HG03378 (cell line): ENCODE data around the gene ATP9B.
A peak's percentile ranks its signal among the peaks of the same experiment; 100 is the strongest.

Source experiments
- ATAC-seq: cut with Tn5 transposase; IDR thresholded peaks from one replicate; pipeline ENCODE4 v1.9.1; 2021; ENCODE audit warnings: mild to moderate bottlenecking, moderate library complexity; ENCODE audit not compliant: unreplicated experiment

ATP9B gene

GRCh38 chr18:79197531-79197930, 128.3 kb downstream of the ATP9B start:
- no peak for ATAC-seq

GRCh38 chr18:79199691-79200374, 130.6 kb downstream of the ATP9B start:
- ATAC-seq = no peak

DNA sequence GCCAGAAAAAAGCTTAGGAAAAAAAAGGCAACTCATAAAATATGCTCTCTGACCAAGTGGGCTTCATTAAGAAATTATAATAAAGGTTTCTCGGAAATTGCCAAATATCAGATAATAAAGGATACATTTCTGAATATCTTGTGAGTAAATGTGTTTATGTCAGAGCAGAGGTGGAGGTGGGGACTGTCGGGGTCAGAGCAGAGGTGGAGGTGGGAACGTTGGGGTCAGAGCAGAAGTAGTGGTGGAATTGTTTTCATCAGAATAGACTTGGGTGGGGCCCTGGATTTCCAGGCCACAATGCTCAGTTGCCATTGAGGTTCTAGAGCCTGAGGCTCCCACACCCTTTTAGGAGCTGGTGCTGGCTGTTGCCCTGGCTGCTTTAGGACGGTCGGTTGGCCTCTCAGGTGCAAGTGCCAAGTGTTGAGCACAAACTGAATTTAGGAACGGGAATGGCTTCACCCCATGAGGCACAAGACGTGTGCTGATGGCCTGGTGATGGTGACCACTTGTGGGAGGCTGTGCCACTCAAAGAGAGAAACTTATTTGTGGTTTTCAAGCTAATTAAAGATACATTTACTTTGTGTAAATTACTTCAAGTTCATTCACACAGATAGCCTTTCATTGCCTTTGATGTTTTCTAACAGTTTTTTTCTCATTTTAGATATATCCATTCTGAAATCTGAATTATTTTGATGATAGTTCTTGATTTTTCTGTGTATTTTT, 131.5 kb downstream of the ATP9B start:
- ATAC-seq = no peak

DNA sequence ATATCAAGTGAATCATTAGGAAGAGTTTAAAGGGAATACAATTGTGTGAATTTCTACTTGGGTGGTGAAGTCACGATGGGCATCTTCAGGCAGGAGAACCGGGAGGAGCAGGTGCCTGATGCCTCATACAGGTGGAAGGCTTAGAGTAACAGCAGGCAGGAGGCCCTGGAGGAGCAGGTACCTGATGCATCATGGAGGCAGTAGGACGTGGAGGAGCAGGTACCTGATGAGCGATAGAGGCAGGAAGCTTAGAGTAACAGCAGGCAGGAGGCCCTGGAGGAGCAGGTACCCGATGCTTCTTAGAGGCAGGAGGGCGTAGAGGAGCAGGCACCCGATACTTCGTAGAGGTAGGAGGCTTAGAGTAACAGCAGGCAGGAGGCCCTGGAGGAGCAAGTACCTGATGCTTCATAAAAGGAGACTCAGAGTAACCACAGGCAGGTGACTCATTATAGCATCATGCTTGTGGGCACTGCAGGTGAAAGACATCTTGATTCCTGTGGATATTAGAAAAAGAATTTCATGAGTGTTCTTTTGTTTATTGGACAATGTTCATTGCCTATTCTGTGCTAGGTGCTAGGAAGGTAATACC, 133.9 kb downstream of the ATP9B start:
- ATAC-seq = no peak

DNA sequence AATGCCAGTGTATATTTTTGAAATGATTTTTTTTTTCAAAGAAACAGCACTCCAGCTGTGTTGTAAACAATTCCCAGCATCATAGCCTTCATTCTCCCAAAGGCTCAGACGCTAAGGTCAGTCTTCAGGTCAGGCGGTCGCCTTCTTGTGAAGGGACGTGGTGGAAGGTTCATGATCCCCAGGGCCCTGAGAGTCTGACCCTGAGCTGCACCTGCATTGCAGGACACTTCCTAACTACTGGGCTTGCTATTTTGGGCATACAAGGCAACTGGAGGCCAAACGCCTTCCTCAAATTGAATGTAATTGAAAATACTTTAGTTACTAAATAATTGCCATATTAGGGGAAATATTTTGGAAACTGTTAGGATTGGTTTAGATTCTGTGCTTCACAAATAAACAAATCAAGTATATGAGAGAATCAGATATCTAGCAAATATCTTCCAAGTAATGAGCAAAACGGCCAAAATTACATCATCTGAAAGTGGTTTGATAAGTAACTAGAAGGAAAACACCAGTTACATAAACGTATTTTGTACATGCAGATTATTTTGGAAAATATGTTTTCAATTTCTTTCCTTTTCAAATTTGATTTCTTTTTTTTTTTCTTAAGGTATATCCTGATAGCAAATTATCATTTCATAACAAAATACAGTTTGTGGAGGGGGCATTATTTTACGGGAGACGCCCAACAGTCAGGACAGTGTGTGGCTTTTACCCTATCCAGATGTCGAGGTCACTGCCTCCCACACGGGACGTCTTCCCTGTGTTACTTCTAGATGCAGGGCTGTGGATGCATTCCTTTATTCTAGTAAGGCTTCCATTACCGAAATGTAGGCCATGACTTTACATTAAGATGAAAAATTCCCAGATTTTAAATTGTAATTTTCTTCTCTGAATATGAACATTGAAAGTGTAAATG, 136.0 kb downstream of the ATP9B start:
- ATAC-seq = no peak

DNA sequence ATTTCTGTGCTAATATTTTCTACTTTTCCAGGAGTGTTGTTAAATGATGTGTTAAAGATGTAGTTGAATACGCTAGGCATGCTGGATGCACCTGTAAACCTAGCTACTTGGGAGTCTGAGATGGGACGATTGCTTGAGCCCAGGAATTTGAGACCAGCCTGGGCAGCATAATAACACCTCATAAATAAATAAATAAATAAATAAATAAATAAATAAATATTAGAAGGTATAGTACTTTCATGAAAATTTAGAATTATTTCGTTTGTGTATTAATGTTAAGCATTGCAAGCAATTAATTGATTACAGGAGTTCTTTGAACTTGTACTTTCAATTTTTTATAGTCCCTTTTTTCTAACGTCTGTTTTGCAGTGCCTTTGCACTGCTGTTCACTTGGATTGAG, 137.2 kb downstream of the ATP9B start:
- no peak for ATAC-seq

DNA sequence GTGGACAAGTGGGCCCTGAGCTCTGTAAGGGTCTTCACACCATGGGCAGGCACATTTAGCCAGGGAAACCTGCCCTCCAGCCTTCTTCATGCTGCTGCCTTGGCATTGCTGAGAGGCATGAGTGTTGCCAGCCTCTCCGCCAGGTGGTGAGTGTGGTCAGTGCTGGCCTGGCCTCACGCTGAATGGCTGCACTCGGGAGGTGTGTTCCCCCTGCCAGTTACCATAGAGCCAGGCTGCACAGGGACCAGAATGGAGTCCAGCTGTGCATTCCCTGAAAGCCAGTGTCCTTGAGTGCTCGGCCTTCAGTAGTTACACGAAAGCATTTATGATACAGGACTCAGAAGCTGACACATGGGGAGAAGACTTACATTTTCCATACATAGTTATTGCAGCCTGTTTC, 139.7 kb downstream of the ATP9B start:
- no peak for ATAC-seq

GRCh38 chr18:79210002-79210910, 141.1 kb downstream of the ATP9B start:
- ATAC-seq = no peak

- no peak for ATAC-seq
These were observed 142.7 kb downstream of the ATP9B start for GRCh38 chr18:79211844-79212243.

GRCh38 chr18:79214056-79214455, 144.9 kb downstream of the ATP9B start:
- ATAC-seq = no peak

DNA sequence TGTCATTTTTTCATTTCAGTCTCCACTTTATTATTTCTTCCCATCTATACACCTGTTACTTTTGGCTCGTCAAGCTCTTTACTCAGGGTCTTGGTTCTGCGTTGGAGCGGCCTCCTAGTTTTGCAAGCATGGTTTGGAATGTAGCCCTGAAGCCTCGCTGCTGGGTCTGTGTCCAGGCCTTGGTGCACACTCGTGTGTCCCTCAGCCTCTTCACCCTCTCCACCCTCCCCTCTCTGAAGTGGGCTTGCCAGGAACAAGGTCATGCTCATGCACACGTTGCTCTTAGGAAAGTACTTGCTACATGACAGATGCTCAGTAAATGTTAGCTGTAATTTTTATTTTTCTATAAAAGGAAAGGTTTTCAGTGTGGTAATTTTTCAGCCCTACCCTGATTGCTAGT, 147.0 kb downstream of the ATP9B start:
- ATAC-seq = no peak

- no peak for ATAC-seq
These were observed 148.9 kb downstream of the ATP9B start for GRCh38 chr18:79217979-79218604.

- ATAC-seq = no peak
These were observed 149.5 kb downstream of the ATP9B start for GRCh38 chr18:79218605-79219190.

DNA sequence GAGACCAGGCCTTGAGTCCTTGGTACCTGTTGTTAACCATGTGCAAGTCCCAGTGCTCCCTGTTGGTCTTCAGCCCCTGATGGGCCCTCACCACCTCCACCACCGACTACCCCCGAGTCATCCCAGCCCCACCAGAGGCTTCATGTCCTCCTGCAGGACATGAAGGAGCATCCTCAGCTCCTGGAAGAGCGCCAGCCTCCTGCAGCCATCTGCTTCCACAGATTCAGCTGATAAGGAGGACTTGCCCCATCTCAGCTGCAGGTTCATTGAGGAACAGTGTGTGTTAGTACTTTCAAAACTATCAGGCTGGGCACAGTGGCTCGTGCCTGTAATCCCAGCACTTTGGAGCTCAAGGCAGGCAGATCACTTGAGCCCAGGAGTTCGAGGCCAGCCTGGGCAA, 151.9 kb downstream of the ATP9B start:
- ATAC-seq = no peak

DNA sequence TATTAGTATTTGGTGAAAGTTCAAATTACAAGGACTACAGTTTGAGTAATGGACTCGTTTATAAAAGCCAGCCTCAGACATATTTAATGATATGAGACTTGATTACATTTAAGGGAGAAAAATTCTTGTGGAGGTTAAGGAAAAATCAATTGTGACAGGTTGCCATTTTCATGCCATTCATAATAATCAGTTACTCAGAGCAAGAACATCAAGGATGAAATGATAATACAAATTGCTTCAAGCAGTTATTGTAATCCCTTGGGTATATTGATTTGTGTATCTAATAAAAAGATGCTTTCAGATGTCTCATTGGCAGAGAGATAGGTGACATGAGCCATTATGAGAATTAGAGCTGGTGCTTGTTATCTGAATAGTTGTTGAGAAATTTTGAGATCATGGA, 153.6 kb downstream of the ATP9B start:
- ATAC-seq = no peak

GRCh38 chr18:79223431-79223830, 154.2 kb downstream of the ATP9B start:
- ATAC-seq = peak; percentile 59

- ATAC-seq = no peak
These were observed 155.2 kb downstream of the ATP9B start for GRCh38 chr18:79224381-79224780.

DNA sequence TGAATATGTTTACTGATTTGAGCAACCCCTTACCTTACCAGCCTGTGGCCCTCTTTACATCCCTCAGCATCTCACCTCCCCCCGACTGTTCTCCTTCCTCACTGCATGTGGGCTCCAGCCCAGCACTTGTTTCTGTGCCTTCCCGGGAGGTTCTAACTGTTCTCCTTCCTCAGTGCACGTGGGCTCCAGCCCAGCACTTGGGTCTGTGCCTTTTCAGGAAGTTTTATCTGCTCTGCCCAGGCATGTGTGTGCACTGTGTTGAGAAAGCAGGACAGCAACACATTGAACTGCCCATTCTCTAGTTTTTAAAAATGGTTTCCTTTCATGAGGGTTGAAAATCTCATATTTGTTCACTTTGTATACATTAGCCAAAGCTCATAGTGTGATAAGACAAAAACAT, 158.4 kb downstream of the ATP9B start:
- ATAC-seq = no peak

DNA sequence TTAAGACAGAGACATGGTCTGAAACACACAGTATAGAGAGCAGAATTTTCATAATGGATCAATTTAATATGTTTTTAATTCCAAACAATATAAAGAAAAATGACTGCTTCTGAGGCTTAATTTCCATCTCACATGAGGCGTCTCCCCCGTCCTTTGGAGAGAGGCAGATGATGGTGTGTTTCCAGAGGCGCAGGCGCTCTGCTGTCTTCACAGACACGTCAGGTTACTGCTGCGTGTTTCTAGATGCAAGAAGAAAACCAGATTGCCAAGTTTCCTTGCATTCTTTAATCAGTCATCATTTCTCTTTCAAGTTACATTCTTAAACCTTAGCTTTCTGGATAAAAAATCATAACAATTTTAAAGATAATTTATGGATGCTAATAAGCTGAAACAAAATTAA, 160.2 kb downstream of the ATP9B start:
- ATAC-seq = no peak
